WTC11 (cell line): ENCODE data around the gene SECTM1. TPM values are rescaled to one million over a fixed set of nuclear protein-coding genes. Genes with fewer than 3 reads are reported as not detected.

ENCODE experiments used
- ATAC-seq: fragments of 200-7000 bp; cut with Tn5 transposase; 2 replicates; pipeline ENCODE4 v1.10.0; 2021; ENCODE audit warnings: mild to moderate bottlenecking, moderate library complexity
- CTCF ChIA-PET: fragments of 300-600 bp; sonication (Branson Sonifier 250); formaldehyde crosslinking; loops from one replicate; lab custom pipeline; 2021; ENCODE audit warnings: antibody characterized with exemption; lab: Charles Lee
- POLR2A ChIA-PET: fragments of 350-600 bp; sonication (Branson Sonifier 250); formaldehyde crosslinking; loops from one replicate; lab custom pipeline; 2021; ENCODE audit warnings: antibody characterized with exemption; lab: Charles Lee
- DNase-seq: peaks from one replicate; pipeline ENCODE4 v3.0.0; 2021; ENCODE audit warnings: low spot score
- H3K27ac Mint-ChIP-seq: 2 replicates; pipeline ENCODE4 v1.8.0; 2021; ENCODE audit warnings: mixed read lengths
- H3K27me3 Mint-ChIP-seq: 2 replicates; pipeline ENCODE4 v1.8.0; 2021; ENCODE audit warnings: low read depth, mild to moderate bottlenecking, moderate library complexity, mixed read lengths
- H3K36me3 Mint-ChIP-seq: 2 replicates; pipeline ENCODE4 v1.8.0; 2021; ENCODE audit warnings: mixed read lengths
- H3K4me1 Mint-ChIP-seq: 2 replicates; pipeline ENCODE4 v1.8.0; 2022; ENCODE audit warnings: mixed read lengths
- H3K4me3 Mint-ChIP-seq: 2 replicates; pipeline ENCODE4 v1.8.0; 2021; ENCODE audit warnings: mild to moderate bottlenecking, moderate library complexity, mixed read lengths
- H3K9me3 Mint-ChIP-seq: 2 replicates; pipeline ENCODE4 v1.8.0; 2021; ENCODE audit warnings: mixed read lengths
- AFF4 ChIP-seq: sonication (generic); formaldehyde crosslinking; IDR thresholded peaks from 2 replicates; pipeline ENCODE4 v1.8.1; 2023; ENCODE audit warnings: mild to moderate bottlenecking, missing genetic modification reagents, borderline replicate concordance
- AR ChIP-seq: fragments of 250-450 bp; sonication (Bioruptor Pico); IDR thresholded peaks from 2 replicates; pipeline ENCODE4 v1.9.0; 2021; ENCODE audit warnings: mild to moderate bottlenecking
- ARID4B ChIP-seq: sonication (generic); formaldehyde crosslinking; IDR thresholded peaks from 2 replicates; pipeline ENCODE4 v1.8.0; 2023; ENCODE audit warnings: missing genetic modification reagents, mild to moderate bottlenecking, borderline replicate concordance
- ERG ChIP-seq: fragments of 250-450 bp; sonication (Bioruptor Pico); IDR thresholded peaks from 2 replicates; pipeline ENCODE4 v1.8.0; 2021; ENCODE audit warnings: mild to moderate bottlenecking
- FOXJ3 ChIP-seq: sonication (generic); formaldehyde crosslinking; IDR thresholded peaks from 2 replicates; pipeline ENCODE4 v1.9.0; 2021; ENCODE audit warnings: missing genetic modification reagents, mild to moderate bottlenecking, borderline replicate concordance
- GABPB1 ChIP-seq: sonication (generic); formaldehyde crosslinking; IDR thresholded peaks from 2 replicates; pipeline ENCODE4 v1.8.1; 2023; ENCODE audit warnings: mild to moderate bottlenecking, missing genetic modification reagents
- HMGA2 ChIP-seq: fragments of 250-450 bp; sonication (Bioruptor Pico); IDR thresholded peaks from 2 replicates; pipeline ENCODE4 v1.4.0; 2021; ENCODE audit warnings: mild to moderate bottlenecking, moderate library complexity
- KAT7 ChIP-seq: sonication (generic); formaldehyde crosslinking; IDR thresholded peaks from 2 replicates; pipeline ENCODE4 v1.8.1; 2023; ENCODE audit warnings: missing genetic modification reagents, mild to moderate bottlenecking, borderline replicate concordance
- MLX ChIP-seq: sonication (generic); formaldehyde crosslinking; IDR thresholded peaks from 2 replicates; pipeline ENCODE4 v1.8.1; 2023; ENCODE audit warnings: mild to moderate bottlenecking, missing genetic modification reagents, moderate library complexity
- ZNF219 ChIP-seq: sonication (generic); formaldehyde crosslinking; IDR thresholded peaks from 2 replicates; pipeline ENCODE4 v1.8.0; 2023; ENCODE audit warnings: missing genetic modification reagents, mild to moderate bottlenecking, borderline replicate concordance
- ZNF512 ChIP-seq: sonication (generic); formaldehyde crosslinking; IDR thresholded peaks from 2 replicates; pipeline ENCODE4 v1.8.1; 2022; ENCODE audit warnings: missing genetic modification reagents, borderline replicate concordance
- ZSCAN18 ChIP-seq: fragments of 250-450 bp; sonication (Bioruptor Pico); IDR thresholded peaks from 2 replicates; pipeline ENCODE4 v2.1.2; 2022; ENCODE audit warnings: mild to moderate bottlenecking, moderate library complexity
- total RNA-seq: library from RNA; stranded (reverse); gene quantifications from 3 replicates; pipeline ENCODE4 v1.2.3, GENCODE V29; 2021

Gene SECTM1
- total RNA-seq, 1 experiment from 2014 or later, result 0.22 TPM

GRCh38 chr17:82338858-82339633 lies 5.5 kb upstream of the SECTM1 start:
- Mint-ChIP-seq H3K9me3 (peaks cover 7% of the 10 kb centered on the region), H3K27ac (no peak overlapping the region), H3K4me1 (peaks cover 19% of the 10 kb centered on the region), H3K27me3 (peaks cover 73% of the 10 kb centered on the region), H3K36me3 (peaks cover 7% of the 10 kb centered on the region), H3K4me3 (0 out of 2 replicates have a peak overlapping the region, but pooled peaks have one; percentile 16)
- peak; percentile 38; the same call in 1 of the 2 replicates for TF ChIP-seq GABPB1 (CRISPR knock-in tag)
- no peak for TF ChIP-seq AR (CRISPR knock-in tag)
- ATAC-seq (no peak), DNase-seq (peak; percentile 11)
- POLR2A ChIA-PET, result no interaction called here
- CTCF ChIA-PET, result interaction anchor here (0.8 to 1.1 kb wide), 2 partner anchors 38 to 371 kb away, joined by 3 read pairs; no protein-coding TSS in a partner anchor

- Mint-ChIP-seq H3K36me3 (no peaks in the 10 kb centered on the region), H3K4me3 (peak overlapping the region; percentile 55), H3K27me3 (peaks cover 90% of the 10 kb centered on the region), H3K9me3 (no peaks in the 10 kb centered on the region), H3K4me1 (peaks cover 24% of the 10 kb centered on the region), H3K27ac (no peak overlapping the region)
- ATAC-seq, result no peak
- ChIA-PET CTCF (interaction anchor here (1.8 kb wide), 1 partner anchor 22 kb away, joined by 5 read pairs; no protein-coding TSS in a partner anchor), POLR2A (interaction anchor here (0.6 kb wide), 1 partner anchor 74 kb away, joined by 12 read pairs; no protein-coding TSS in a partner anchor)
- no peak for DNase-seq
- no peak for TF ChIP-seq HMGA2 (CRISPR knock-in tag)
- TF ChIP-seq FOXJ3 (CRISPR knock-in tag), result no peak
- no peak for TF ChIP-seq AFF4 (CRISPR knock-in tag)
- no peak for TF ChIP-seq ZSCAN18 (CRISPR knock-in tag)
- TF ChIP-seq ARID4B (CRISPR knock-in tag), result no peak
- TF ChIP-seq MLX (CRISPR knock-in tag), result no peak
- no peak for TF ChIP-seq KAT7 (CRISPR knock-in tag)
- TF ChIP-seq ZNF512 (CRISPR knock-in tag), result no peak
- TF ChIP-seq ERG (CRISPR knock-in tag), result no peak
- no peak for TF ChIP-seq ZNF219 (CRISPR knock-in tag)
Measured at GRCh38 chr17:82334622-82335394, 1.2 kb upstream of the SECTM1 start.
